Occipital lobe (tissue), 2 donors: ENCODE measurements around the gene TENT4B. TPM values are rescaled to one million over a fixed set of nuclear protein-coding genes. Genes with fewer than 3 reads are reported as not detected.

Experiments
- small RNA-seq: library from RNA; depleted of rRNA; stranded (forward); fragments of <200 nt; gene quantifications from one replicate; pipeline ENCODE3, GENCODE V24; 2014
- total RNA-seq: library from RNA; depleted of rRNA; stranded (reverse); fragments of >200 nt; gene quantifications from one replicate; pipeline ENCODE4 v1.2.3, GENCODE V29; 2014

Gene TENT4B
- total RNA-seq, 1 donor from 2014 or later = 31.4 TPM

Small RNA genes within 50 kb of the gene (small RNA-seq; reads per million reads assigned to genes)
- gene RF00156 (not detected), gene RPL10P14 (not detected)

Other genes starting within 250 kb of the TENT4B start
- gene CNEP1R1, start 128.1 kb upstream of the TENT4B start, total RNA-seq = 59.1 TPM
- gene HEATR3, start 87.3 kb upstream of the TENT4B start, total RNA-seq = 35.2 TPM
- 8.7 TPM for gene ADCY7, start 113.2 kb downstream of the TENT4B start, total RNA-seq
- 32.4 TPM for gene BRD7, start 215.7 kb downstream of the TENT4B start, total RNA-seq